ENCODE data around the gene CAMK4.

The CAMK4 gene

GRCh38 chr5:111198281-111198966, 25.8 kb upstream of the CAMK4 start:
- TF ChIP-seq, protein P1, sequence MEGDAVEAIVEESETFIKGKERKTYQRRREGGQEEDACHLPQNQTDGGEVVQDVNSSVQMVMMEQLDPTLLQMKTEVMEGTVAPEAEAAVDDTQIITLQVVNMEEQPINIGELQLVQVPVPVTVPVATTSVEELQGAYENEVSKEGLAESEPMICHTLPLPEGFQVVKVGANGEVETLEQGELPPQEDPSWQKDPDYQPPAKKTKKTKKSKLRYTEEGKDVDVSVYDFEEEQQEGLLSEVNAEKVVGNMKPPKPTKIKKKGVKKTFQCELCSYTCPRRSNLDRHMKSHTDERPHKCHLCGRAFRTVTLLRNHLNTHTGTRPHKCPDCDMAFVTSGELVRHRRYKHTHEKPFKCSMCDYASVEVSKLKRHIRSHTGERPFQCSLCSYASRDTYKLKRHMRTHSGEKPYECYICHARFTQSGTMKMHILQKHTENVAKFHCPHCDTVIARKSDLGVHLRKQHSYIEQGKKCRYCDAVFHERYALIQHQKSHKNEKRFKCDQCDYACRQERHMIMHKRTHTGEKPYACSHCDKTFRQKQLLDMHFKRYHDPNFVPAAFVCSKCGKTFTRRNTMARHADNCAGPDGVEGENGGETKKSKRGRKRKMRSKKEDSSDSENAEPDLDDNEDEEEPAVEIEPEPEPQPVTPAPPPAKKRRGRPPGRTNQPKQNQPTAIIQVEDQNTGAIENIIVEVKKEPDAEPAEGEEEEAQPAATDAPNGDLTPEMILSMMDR (conservative IDR thresholded peaks at IDR 0.05; ENCODE audit: low read depth, low read length): no peak
- no peak overlapping the region for H3K4me3 ChIP-seq (ENCODE audit: low read depth, low read length)
- DNase-seq (ENCODE audit: low read depth): no peak

DNA sequence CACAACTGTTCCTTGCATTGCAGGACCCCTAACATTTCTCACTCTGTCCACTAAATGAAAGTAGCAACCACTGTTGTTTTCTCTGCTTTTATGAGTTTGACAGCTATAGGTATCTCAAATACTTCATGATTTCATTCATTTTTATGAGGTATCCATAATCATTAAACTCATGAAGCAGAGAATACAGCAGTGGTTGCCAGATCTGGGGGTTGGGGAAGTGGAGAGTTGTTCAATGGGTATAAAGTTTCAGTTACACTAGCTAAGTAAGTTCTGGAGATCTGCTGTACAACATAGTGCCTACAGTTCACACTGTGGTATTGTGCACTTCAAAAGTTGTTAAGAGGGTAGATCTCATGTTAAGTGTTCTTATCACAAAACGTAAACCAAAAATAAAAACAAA, 23.4 kb upstream of the CAMK4 start:
- TF ChIP-seq, protein P1 (conservative IDR thresholded peaks at IDR 0.05; ENCODE audit: low read depth, low read length): no peak
- H3K4me3 ChIP-seq (ENCODE audit: low read depth, low read length): no peak overlapping the region
- DNase-seq (ENCODE audit: low read depth): no peak

- TF ChIP-seq, protein P1 (conservative IDR thresholded peaks at IDR 0.05; ENCODE audit: low read depth, low read length): no peak
- H3K4me3 ChIP-seq (ENCODE audit: low read depth, low read length): no peak overlapping the region
- DNase-seq (ENCODE audit: low read depth): no peak
Observed at GRCh38 chr5:111201705-111202104, 22.5 kb upstream of the CAMK4 start.

GRCh38 chr5:111211341-111211740, 12.8 kb upstream of the CAMK4 start:
- TF ChIP-seq, protein P1 (conservative IDR thresholded peaks at IDR 0.05; ENCODE audit: low read depth, low read length): no peak
- no peak for DNase-seq (ENCODE audit: low read depth)
- no peak overlapping the region for H3K4me3 ChIP-seq (ENCODE audit: low read depth, low read length)

DNA sequence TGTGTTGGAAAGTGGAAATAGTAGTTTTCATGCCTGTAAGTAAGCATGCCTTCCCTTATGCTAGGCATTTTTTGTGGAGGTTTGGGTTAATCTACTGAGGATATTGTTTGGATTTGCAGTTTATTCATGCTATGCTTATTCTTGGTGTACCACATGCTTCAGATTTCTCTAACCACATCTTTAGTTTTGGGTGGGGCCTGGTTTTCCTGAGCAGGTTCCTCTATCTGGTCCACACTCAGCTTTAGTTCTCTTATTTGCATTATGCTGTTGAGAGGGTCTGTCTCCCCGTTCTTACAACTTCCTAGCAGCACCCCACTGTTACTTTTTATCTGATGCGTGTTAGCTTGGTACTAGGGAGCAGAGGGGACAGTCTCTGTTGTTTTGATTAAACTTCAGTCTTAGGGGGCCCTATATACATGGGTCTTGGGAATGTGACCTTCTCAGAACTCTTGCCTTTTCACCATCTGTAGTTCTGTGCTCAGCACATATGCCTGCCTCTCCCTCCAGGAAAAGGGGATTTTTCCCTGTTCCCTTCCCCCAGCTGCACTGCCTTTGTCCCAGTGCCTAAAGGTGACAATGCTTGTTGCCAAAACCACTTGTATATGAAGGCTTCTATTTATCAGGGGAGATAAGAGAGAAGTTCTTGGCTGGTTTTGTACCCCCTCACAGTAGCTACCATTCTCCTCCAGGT, 10.0 kb upstream of the CAMK4 start:
- H3K4me3 ChIP-seq (ENCODE audit: low read depth, low read length): no peak overlapping the region
- TF ChIP-seq, protein P1 (conservative IDR thresholded peaks at IDR 0.05; ENCODE audit: low read depth, low read length): no peak
- DNase-seq (ENCODE audit: low read depth): no peak

DNA sequence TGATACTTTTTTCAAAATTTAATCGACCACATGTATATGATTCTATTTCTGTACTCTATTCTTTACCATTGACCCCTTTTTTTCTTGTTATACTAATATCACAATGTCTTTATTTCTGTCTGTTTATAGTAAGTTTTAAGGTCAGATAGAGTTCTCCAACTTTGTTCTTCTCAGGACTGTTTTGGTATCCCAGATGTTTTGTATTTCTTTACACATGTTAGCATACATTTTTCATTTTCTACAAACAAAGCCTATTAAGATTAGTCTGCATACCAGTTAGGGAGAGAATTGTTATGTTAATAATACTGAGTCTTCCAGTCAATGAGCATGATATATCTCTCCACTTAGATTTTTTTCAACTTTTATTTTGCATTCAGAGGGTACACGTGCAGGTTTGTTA, 8.2 kb upstream of the CAMK4 start:
- no peak for DNase-seq (ENCODE audit: low read depth)
- TF ChIP-seq, protein P1 (conservative IDR thresholded peaks at IDR 0.05; ENCODE audit: low read depth, low read length): no peak
- H3K4me3 ChIP-seq (ENCODE audit: low read depth, low read length): no peak overlapping the region

DNA sequence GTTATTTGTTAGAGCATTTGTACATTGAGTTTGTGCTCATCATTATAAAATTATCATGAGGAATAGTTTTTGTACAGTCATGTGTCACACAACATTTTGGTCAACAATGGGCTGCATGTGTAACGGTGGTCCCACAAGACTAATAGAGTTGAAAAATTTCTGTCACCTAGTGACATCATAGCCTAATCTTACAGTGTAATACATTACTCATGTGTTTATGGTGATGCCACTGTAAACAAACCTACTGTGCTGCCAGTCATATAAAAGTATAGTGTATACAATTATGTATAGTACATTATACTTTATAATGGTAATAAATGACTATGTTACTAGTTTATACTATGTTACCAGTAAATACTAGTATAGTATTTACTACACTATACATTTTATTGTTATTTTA, 3.0 kb upstream of the CAMK4 start:
- DNase-seq (ENCODE audit: low read depth): no peak
- TF ChIP-seq, protein P1 (conservative IDR thresholded peaks at IDR 0.05; ENCODE audit: low read depth, low read length): no peak
- H3K4me3 ChIP-seq (ENCODE audit: low read depth, low read length): no peak overlapping the region

Data from choroid plexus epithelial cell (primary cell).